ENCODE data around the gene SGPL1. TPM values are rescaled to one million over a fixed set of nuclear protein-coding genes. Genes with fewer than 3 reads are reported as not detected.

SGPL1 gene
- total RNA-seq, 2 experiments from 2014 or later: 65.6 to 67.0 TPM

- ChIA-PET POLR2A (no interaction called here), CTCF (interaction anchor here (1.3 to 1.4 kb wide), 2 partner anchors 16 to 20 kb away, joined by 5 to 6 read pairs; partner anchors contain the start of gene SGPL1)
- H3K27me3 Mint-ChIP-seq: no peaks in the 10 kb centered on the region
- intact Hi-C loops (cut with micrococcal nuclease): no loop called here
- H3K27ac Mint-ChIP-seq: peak overlapping the region; percentile 82
- no peak overlapping the region for H3K4me3 Mint-ChIP-seq
- peaks cover 49% of the 10 kb centered on the region for H3K36me3 Mint-ChIP-seq
- peaks cover 7% of the 10 kb centered on the region for H3K9me3 Mint-ChIP-seq
- H3K4me1 Mint-ChIP-seq (ENCODE audit: low read depth): peaks cover 85% of the 10 kb centered on the region
- no peak for DNase-seq
Measured at GRCh38 chr10:70836319-70836718, 20.6 kb downstream of the SGPL1 start.

DNA sequence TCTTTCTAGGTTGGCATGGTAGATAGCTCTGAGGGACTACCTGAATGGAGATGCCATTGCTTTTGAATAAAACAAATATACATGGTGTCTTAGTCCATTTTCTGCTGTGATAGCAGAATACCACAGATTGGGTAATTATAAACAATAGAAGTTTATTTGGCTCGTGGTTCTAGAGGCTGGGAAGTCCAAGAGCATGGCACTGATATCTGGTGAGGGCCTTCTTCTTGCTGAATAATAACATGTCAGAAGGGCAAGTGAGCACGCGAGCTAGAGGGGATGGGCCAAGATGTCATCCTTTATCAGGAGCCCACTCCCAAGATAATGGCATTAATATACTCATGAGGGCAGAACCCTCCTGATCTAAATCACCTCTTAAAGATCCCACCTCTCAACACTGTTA lies 21.9 kb downstream of the SGPL1 start:
- H3K9me3 Mint-ChIP-seq: peaks cover 7% of the 10 kb centered on the region
- H3K4me1 Mint-ChIP-seq (ENCODE audit: low read depth): peaks cover 79% of the 10 kb centered on the region
- no peak overlapping the region for H3K27ac Mint-ChIP-seq
- CTCF ChIA-PET: no interaction called here
- DNase-seq: no peak
- H3K4me3 Mint-ChIP-seq: no peak overlapping the region
- intact Hi-C loops (cut with micrococcal nuclease): no loop called here
- POLR2A ChIA-PET: interaction anchor here (0.5 kb wide), 1 partner anchor 25 kb away, joined by 4 read pairs; no protein-coding TSS in a partner anchor
- H3K36me3 Mint-ChIP-seq: peaks cover 59% of the 10 kb centered on the region
- no peaks in the 10 kb centered on the region for H3K27me3 Mint-ChIP-seq

DNA sequence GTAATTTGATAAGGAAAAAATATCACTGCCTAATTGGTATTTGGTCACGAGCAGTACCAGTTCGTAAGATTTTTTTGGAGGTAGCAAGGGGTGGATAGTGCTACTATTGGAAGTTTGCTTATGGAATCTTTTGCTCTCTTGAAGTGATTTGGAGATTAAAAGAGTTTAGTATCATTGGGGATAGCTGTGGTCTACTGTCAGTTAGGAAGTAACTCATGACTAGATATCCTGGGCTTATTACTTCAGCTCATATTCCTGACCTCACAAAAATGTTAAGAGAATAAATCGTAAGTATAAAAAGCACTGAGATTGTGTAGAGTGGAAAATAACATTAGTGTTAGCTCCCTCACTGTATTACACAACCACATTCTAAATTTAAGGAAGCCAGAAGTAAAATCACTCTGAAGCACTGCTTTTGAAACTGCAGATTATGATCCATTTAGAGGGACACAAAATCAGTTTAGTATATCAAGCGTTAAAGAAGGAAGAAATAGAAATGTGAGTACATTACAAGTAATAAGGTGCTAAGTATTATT lies 22.6 kb downstream of the SGPL1 start:
- no peak for DNase-seq
- Mint-ChIP-seq H3K4me1 (ENCODE audit: low read depth) (peaks cover 77% of the 10 kb centered on the region), H3K36me3 (peaks cover 65% of the 10 kb centered on the region), H3K9me3 (peaks cover 7% of the 10 kb centered on the region), H3K27me3 (no peaks in the 10 kb centered on the region), H3K4me3 (no peak overlapping the region), H3K27ac (no peak overlapping the region)
- POLR2A ChIA-PET: interaction anchor here (0.5 to 1.6 kb wide), 2 partner anchors 21 to 25 kb away, joined by 4 to 5 read pairs; no protein-coding TSS in a partner anchor
- intact Hi-C loops (cut with micrococcal nuclease): no loop called here
- CTCF ChIA-PET: interaction anchor here (1.1 kb wide), 1 partner anchor 41 kb away, joined by 3 read pairs; no protein-coding TSS in a partner anchor

GRCh38 chr10:70840836-70841235 lies 25.1 kb downstream of the SGPL1 start:
- ChIA-PET CTCF (no interaction called here), POLR2A (no interaction called here)
- peaks cover 71% of the 10 kb centered on the region for H3K4me1 Mint-ChIP-seq (ENCODE audit: low read depth)
- peaks cover 71% of the 10 kb centered on the region for H3K36me3 Mint-ChIP-seq
- no peak overlapping the region for H3K4me3 Mint-ChIP-seq
- no peak overlapping the region for H3K27ac Mint-ChIP-seq
- no peak for DNase-seq
- peaks cover 7% of the 10 kb centered on the region for H3K9me3 Mint-ChIP-seq
- intact Hi-C loops (cut with micrococcal nuclease): loop anchor here (2.0 kb wide), 1 partner anchor 20 kb away; no protein-coding TSS in a partner anchor
- H3K27me3 Mint-ChIP-seq: no peaks in the 10 kb centered on the region

DNA sequence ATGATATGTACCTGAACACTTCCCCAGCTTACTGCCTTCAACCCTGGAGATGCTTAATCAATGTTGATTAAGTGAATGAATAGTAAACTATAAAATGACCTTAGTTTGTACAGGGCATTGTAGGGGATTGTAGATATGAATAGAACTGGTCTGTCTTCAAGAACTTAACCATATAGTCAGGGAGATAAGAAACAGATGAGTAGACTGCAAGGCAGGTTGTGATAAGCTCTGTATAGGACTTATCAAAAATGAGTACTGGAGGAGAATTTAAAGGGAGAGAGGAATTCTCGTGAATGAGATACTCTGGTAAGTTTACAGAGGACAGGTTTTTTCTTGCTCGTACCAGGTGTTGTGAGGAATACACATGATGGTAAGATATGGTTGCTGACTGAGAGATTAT lies 27.6 kb downstream of the SGPL1 start:
- Mint-ChIP-seq H3K4me3 (no peak overlapping the region), H3K36me3 (peaks cover 61% of the 10 kb centered on the region), H3K27me3 (no peaks in the 10 kb centered on the region), H3K4me1 (ENCODE audit: low read depth) (peaks cover 63% of the 10 kb centered on the region), H3K27ac (no peak overlapping the region), H3K9me3 (no peaks in the 10 kb centered on the region)
- intact Hi-C loops (cut with micrococcal nuclease): no loop called here
- no peak for DNase-seq
- POLR2A ChIA-PET: interaction anchor here (1.2 kb wide), 1 partner anchor 22 kb away, joined by 3 read pairs; no protein-coding TSS in a partner anchor
- CTCF ChIA-PET: interaction anchor here (0.6 to 1.0 kb wide), 2 partner anchors 23 to 27 kb away, joined by 3 read pairs; partner anchors contain the start of gene SGPL1

GRCh38 chr10:70843776-70844489 lies 28.2 kb downstream of the SGPL1 start:
- POLR2A ChIA-PET: interaction anchor here (1.2 kb wide), 1 partner anchor 23 kb away, joined by 3 read pairs; no protein-coding TSS in a partner anchor
- CTCF ChIA-PET: interaction anchor here (0.6 kb wide), 1 partner anchor 28 kb away, joined by 3 read pairs; the partner anchor contains the start of gene SGPL1
- H3K9me3 Mint-ChIP-seq: no peaks in the 10 kb centered on the region
- intact Hi-C loops (cut with micrococcal nuclease): no loop called here
- DNase-seq: no peak
- H3K4me1 Mint-ChIP-seq (ENCODE audit: low read depth): peaks cover 61% of the 10 kb centered on the region
- peak overlapping the region; percentile 29 for H3K27ac Mint-ChIP-seq
- no peaks in the 10 kb centered on the region for H3K27me3 Mint-ChIP-seq
- no peak overlapping the region for H3K4me3 Mint-ChIP-seq
- peaks cover 62% of the 10 kb centered on the region for H3K36me3 Mint-ChIP-seq

DNA sequence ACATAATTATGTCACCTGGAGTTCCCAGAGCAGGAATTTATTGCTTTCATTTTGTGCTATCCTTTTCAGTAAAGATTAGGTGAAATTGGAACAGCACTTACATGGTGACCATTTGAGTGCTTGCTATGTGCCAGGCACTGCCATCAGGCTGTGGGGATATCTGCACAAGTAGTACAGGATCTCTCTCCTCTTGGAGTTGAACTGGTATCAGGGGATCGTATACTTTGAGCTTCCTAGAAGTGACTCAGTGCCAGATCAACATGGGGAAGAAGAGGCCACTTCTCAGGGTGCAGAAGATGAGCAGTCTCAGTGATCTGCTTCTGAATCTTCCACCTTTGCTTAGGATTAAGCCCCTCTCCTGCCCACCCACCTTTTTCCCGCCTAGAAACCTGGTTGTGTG lies 29.5 kb downstream of the SGPL1 start:
- CTCF ChIA-PET: interaction anchor here (0.7 to 1.6 kb wide), 3 partner anchors 12 to 86 kb away, joined by 3 to 4 read pairs (median 3); partner anchors contain the start of gene SGPL1

GRCh38 chr10:70845816-70846215 lies 30.1 kb downstream of the SGPL1 start:
- DNase-seq: no peak
- CTCF ChIA-PET: interaction anchor here (0.7 to 1.6 kb wide), 4 partner anchors 9 to 87 kb away, joined by 3 to 4 read pairs (median 3); partner anchors contain the start of gene SGPL1
- intact Hi-C loops (cut with micrococcal nuclease): no loop called here
- peaks cover 58% of the 10 kb centered on the region for H3K4me1 Mint-ChIP-seq (ENCODE audit: low read depth)
- H3K36me3 Mint-ChIP-seq: peaks cover 68% of the 10 kb centered on the region
- no peaks in the 10 kb centered on the region for H3K27me3 Mint-ChIP-seq
- H3K27ac Mint-ChIP-seq: peak overlapping the region; percentile 66
- H3K9me3 Mint-ChIP-seq: no peaks in the 10 kb centered on the region
- H3K4me3 Mint-ChIP-seq: no peak overlapping the region
- POLR2A ChIA-PET: interaction anchor here (0.9 kb wide), 1 partner anchor 24 kb away, joined by 3 read pairs; no protein-coding TSS in a partner anchor

More for the DNA sequence above, 29.5 kb downstream of the SGPL1 start:
- peak overlapping the region; percentile 66 for H3K27ac Mint-ChIP-seq
- H3K4me3 Mint-ChIP-seq: no peak overlapping the region
- POLR2A ChIA-PET: interaction anchor here (0.9 kb wide), 1 partner anchor 24 kb away, joined by 3 read pairs; no protein-coding TSS in a partner anchor
- H3K9me3 Mint-ChIP-seq: no peaks in the 10 kb centered on the region
- H3K36me3 Mint-ChIP-seq: peaks cover 66% of the 10 kb centered on the region
- no peak for DNase-seq
- intact Hi-C loops (cut with micrococcal nuclease): no loop called here
- H3K27me3 Mint-ChIP-seq: no peaks in the 10 kb centered on the region
- H3K4me1 Mint-ChIP-seq (ENCODE audit: low read depth): peaks cover 62% of the 10 kb centered on the region

DNA sequence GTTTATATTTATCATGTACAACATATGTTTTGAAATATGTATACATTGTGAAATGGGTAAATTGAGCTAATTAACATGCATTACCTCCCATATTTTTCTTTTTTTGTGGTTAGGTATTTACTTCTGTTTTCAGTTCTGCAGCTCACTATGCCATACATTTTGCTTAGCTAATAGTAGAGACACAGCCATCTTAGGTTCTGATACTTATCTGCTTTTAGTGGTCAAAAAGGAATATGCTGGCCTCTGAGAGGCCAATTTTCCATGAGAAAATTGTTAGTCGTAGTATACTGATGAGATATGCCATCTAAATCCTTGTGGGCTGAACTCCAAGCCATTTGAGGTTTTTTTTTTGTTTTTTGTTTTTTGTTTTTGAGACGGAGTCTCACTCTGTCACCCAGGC lies 31.0 kb downstream of the SGPL1 start:
- Mint-ChIP-seq H3K9me3 (no peaks in the 10 kb centered on the region), H3K4me1 (ENCODE audit: low read depth) (peaks cover 48% of the 10 kb centered on the region), H3K4me3 (no peak overlapping the region), H3K27me3 (no peaks in the 10 kb centered on the region), H3K36me3 (peaks cover 69% of the 10 kb centered on the region), H3K27ac (peak overlapping the region; percentile 61)
- intact Hi-C loops (cut with micrococcal nuclease): no loop called here
- POLR2A ChIA-PET: no interaction called here
- CTCF ChIA-PET: interaction anchor here (1.4 to 1.6 kb wide), 2 partner anchors 29 to 30 kb away, joined by 4 read pairs; partner anchors contain the start of gene SGPL1
- no peak for DNase-seq

DNA sequence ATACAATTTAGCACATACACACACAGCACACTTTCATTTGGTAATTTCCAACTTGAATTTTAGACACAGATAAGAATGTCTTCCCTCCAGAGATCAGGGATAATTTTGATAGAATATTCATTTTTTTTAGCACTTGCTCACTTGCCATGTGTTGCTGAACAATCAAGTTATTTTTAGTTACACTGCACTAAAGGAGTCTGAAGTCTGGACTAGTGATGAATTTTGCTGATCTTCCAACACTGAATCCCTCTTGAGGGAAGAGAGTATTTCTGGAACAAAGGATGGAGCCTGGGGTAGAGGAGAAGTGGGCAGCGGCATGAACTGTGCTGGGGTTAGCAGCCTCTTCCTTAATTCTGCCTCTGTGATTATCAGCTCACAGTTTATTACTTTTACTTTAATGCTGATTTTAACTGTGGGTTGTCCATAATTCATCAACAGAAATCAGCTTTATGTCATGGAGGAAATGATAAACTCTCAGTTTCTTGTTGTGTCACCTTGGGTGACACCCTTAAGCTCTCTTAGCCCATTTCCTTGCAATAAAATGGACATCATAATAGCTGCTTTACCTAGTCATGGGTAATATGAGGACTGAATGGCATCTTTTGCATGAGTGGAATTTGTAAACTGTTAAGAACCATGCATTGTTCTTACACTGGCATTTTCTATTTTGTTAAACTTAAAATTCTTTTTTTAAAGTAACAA lies 32.1 kb downstream of the SGPL1 start:
- intact Hi-C loops (cut with micrococcal nuclease): loop anchor here (1.0 to 2.0 kb wide), 2 partner anchors 15 to 27 kb away; no protein-coding TSS in a partner anchor
- POLR2A ChIA-PET: interaction anchor here (1.0 to 1.4 kb wide), 3 partner anchors 15 to 27 kb away, joined by 3 to 11 read pairs (median 4); no protein-coding TSS in a partner anchor
- H3K4me3 Mint-ChIP-seq: peak overlapping the region; percentile 47
- CTCF ChIA-PET: interaction anchor here (0.7 to 1.7 kb wide), 4 partner anchors 26 to 37 kb away, joined by 3 to 5 read pairs (median 4); no protein-coding TSS in a partner anchor
- peaks cover 47% of the 10 kb centered on the region for H3K4me1 Mint-ChIP-seq (ENCODE audit: low read depth)
- H3K27me3 Mint-ChIP-seq: no peaks in the 10 kb centered on the region
- no peaks in the 10 kb centered on the region for H3K9me3 Mint-ChIP-seq
- DNase-seq: no peak
- H3K36me3 Mint-ChIP-seq: peaks cover 63% of the 10 kb centered on the region
- H3K27ac Mint-ChIP-seq: peak overlapping the region; percentile 93

DNA sequence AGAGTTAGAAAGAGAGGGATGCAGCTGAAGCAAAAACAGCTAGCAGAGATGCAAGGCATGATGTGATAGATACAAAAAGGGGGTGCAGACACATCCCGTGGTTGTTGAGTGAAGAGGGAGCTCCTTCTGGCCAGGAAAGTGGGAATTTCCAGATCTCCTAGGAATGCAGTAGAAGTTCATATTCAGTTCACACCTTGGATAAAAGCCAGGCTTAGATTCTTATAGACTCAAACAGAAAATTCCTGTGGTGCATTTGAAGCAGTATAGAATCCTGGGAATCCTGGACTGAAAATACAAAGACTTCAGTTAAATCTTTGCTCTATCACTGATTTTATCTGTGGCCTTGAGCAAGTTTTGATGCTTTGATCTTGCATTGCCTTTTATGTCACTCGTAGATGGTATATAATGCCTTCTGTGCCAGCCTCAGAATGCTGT lies 33.9 kb downstream of the SGPL1 start:
- H3K4me3 Mint-ChIP-seq: no peak overlapping the region
- no peak overlapping the region for H3K27ac Mint-ChIP-seq
- peaks cover 35% of the 10 kb centered on the region for H3K4me1 Mint-ChIP-seq (ENCODE audit: low read depth)
- H3K27me3 Mint-ChIP-seq: no peaks in the 10 kb centered on the region
- ChIA-PET CTCF (interaction anchor here (1.4 kb wide), 1 partner anchor 28 kb away, joined by 3 read pairs; no protein-coding TSS in a partner anchor), POLR2A (no interaction called here)
- peaks cover 60% of the 10 kb centered on the region for H3K36me3 Mint-ChIP-seq
- intact Hi-C loops (cut with micrococcal nuclease): loop anchor here (2.0 kb wide), 1 partner anchor 17 kb away; no protein-coding TSS in a partner anchor
- no peak for DNase-seq
- no peaks in the 10 kb centered on the region for H3K9me3 Mint-ChIP-seq

All from activated CD4-positive, alpha-beta memory T cell treated with anti-CD3 and anti-CD28 coated beads for 36 hours (primary cell).